ENCODE measurements around the gene PRMT7.
"Not testable (repeated sequence)": the region's sequence is repeated elsewhere in the genome, so short reads cannot be mapped to it uniquely, and the experiment has no call there.

The PRMT7 gene

DNA sequence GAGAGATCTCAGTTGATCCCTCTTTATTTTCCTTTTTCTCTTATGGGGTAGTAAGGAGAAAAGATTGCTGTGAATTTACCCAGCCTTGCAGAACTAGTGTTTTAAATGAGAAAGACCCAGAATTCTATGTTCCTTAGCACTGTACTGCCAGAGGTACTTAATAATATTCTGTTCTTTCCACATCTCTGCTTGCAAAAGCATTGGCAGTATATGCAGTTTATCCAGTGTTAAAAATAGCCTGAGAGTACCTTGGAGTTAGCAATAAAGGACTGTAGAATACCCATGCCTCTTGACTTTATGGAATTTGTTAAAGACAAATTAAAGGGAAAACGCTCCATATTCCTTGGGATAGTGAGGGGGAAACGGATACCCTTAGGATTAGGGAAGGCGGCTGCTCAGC is 34.6 kb upstream of the PRMT7 start:
- peak; percentile 2 for ATAC-seq
- Mint-ChIP-seq H3K4me1 (peaks cover 74% of the 10 kb centered on the region), H3K4me3 (peak overlapping the region; percentile 64 to 71), H3K27ac (peak overlapping the region; percentile 92 to 94), H3K27me3 (no peaks in the 10 kb centered on the region), H3K9me3 (no peaks in the 10 kb centered on the region)
- no peak for DNase-seq

DNA sequence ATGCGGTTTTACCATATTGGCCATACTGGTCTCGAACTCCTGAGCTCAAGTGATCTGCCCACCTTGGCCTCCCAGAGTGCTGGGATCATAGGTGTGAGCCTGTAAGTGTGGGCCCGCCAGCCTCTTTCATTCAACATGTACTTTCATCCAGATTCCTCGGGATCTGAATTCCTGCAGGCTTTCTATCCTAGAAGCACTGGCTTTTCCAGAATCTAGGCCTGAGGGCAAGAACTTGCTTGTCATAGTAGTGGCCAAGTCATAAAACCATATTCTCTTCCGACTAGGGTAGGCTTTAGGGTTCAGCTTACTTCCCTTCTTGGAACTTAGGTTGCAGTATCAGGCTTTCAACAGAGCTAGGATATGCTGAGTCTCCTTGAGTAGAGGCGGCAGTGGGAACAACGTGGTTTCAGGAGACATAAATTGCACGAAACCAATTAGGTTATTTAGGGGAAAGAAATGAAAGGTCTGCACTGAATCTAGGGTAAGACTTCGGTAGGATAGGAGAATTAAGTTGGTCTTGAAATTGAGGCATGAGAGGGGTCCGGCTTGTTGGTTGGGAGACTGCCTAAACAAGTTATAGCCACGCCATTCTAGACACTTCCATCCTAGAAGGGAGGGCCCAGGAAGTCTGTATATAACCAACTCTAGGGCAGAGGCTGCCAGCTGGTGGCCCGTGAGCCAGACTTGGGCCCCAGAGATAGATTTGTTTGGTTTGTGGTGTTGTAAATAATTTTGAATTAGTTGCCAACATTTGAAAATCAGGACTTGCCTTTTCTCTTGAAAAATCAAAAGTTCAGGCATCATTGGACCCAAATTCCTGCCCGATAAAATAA is 30.9 kb upstream of the PRMT7 start:
- Mint-ChIP-seq H3K4me1 (peaks cover 74% of the 10 kb centered on the region), H3K4me3 (peak overlapping the region in 1 of 2 donors; percentile 4), H3K27me3 (no peaks in the 10 kb centered on the region), H3K9me3 (no peaks in the 10 kb centered on the region), H3K27ac (peak overlapping the region in 1 of 2 donors; percentile 54)
- ATAC-seq (no peak), DNase-seq (no peak)

DNA sequence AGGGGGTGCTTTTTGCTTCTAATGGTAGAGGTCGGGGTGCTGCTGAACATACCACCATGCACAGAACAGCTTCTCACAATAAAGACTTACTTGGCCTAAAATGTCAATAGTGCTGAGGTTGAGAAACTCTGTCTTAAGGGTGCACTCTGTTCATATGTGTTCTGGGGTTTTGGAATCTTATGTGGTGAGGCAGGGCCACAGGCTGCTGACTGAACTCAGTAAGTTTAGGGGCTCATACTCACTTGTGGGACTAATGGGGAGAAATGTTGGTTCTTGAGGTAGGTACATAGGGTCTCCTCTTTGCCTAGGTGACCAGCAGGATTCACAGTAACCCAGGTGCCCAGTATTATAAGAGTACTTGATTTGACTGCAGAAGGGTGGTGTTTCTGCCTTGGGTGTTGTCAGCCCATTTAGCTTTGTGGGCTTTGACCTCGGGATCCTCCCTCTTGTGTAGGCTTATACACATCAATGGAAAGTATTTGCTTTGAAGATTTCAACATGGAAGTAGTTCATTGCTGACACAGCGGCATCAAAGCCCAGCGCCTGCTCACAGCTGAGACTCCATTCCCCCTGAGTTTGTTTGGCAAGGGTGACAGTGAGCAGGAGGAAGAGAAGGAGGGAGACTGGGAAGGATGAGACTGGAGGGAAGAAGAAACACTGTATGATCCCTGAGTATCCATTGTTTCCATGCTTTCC is 29.3 kb upstream of the PRMT7 start:
- Mint-ChIP-seq H3K9me3 (no peaks in the 10 kb centered on the region), H3K4me3 (peak overlapping the region; percentile 21 to 53), H3K27me3 (no peaks in the 10 kb centered on the region), H3K4me1 (peaks cover 74% of the 10 kb centered on the region), H3K27ac (peak overlapping the region; percentile 27 to 79)
- DNase-seq: no peak
- ATAC-seq: peak; percentile 77

DNA sequence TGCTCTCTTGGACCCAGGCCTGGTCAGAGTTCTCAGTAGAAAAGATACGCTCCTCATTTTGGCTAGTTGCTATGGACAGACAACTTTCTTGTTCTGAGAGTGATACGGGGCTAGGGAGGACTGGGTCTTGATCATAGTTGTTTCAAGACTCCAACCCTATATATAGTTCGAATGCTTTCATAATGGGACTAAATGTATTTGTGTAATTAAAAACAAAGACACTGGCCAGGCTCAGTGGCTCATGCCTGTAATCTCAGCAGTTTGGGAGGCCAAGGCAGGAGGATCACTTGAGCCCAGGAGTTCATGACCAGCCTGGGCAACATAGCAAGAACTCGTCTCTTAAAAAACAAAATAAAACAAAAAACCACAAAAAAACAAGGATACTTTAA is 28.8 kb upstream of the PRMT7 start:
- H3K27me3 Mint-ChIP-seq: no peaks in the 10 kb centered on the region
- peak overlapping the region; percentile 27 to 79 for H3K27ac Mint-ChIP-seq
- peak overlapping the region in 1 of 2 donors; percentile 53 for H3K4me3 Mint-ChIP-seq
- peaks cover 78% of the 10 kb centered on the region for H3K4me1 Mint-ChIP-seq
- ATAC-seq: no peak
- H3K9me3 Mint-ChIP-seq: no peaks in the 10 kb centered on the region
- DNase-seq: no peak

DNA sequence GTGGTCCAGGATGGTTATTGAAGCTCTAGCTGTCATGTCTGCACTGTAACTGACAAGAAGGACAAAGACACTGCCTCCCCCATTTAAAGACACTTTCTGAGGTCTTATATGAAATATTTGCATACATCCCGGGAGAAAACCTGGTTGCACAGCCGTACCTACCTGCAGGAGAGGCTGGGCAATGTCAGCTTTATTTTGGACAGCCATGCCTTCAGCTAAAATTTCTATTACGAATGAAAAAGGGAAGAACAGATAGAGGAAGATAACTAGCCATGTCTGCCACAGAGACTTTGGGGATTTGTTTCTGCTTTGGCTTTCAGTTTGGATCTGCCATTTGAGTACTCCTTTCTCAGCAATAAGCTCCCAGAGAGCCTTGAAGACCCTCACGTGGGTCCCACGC is 27.5 kb upstream of the PRMT7 start:
- Mint-ChIP-seq H3K27me3 (no peaks in the 10 kb centered on the region), H3K9me3 (no peaks in the 10 kb centered on the region), H3K4me3 (peak overlapping the region; percentile 68 to 79), H3K4me1 (peaks cover 91% of the 10 kb centered on the region), H3K27ac (peak overlapping the region; percentile 90 to 93)
- ATAC-seq: no peak
- DNase-seq: no peak

DNA sequence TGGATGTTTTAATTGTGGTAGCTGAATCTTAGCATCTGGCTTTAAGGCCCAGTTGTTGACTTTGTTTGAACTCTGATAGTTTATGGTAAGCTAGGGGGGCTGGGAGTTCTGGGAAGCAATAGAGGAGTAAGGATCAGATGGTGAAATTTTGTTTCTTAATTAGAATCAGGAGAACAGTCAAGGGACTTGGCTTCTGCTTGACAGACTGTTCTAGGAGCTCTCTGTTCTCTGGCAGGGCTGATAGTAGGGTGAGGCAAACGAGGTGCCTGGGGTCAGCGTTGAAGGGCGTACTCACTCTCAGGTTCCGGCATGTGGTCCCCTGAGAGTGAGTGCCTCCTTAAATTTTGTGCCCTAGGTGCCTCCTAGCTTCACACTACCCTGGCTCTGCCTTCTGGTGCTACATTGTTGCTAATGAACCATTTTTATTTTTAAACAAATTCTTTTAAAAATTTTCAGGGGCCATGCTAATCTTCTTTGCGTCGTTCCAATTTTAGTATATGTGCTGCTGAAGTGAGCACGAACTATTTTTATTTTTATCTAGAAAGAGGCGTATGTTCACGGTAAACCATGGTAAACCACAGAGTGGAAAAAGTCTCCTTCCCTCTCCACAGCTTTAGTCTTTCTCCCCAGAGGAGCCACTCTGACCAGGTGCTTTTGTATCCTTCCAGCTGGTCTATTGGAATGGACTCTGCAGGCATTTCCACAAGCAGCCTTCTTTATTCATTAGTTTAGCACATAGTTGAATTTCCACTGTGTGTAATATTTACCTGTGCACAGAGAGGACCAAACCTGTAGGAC is 26.8 kb upstream of the PRMT7 start:
- H3K4me3 Mint-ChIP-seq: peak overlapping the region; percentile 68 to 79
- peak; percentile 61 for ATAC-seq
- H3K27me3 Mint-ChIP-seq: no peaks in the 10 kb centered on the region
- H3K4me1 Mint-ChIP-seq: peaks cover 98% of the 10 kb centered on the region
- H3K27ac Mint-ChIP-seq: peak overlapping the region; percentile 90 to 93
- no peak for DNase-seq
- H3K9me3 Mint-ChIP-seq: no peaks in the 10 kb centered on the region

DNA sequence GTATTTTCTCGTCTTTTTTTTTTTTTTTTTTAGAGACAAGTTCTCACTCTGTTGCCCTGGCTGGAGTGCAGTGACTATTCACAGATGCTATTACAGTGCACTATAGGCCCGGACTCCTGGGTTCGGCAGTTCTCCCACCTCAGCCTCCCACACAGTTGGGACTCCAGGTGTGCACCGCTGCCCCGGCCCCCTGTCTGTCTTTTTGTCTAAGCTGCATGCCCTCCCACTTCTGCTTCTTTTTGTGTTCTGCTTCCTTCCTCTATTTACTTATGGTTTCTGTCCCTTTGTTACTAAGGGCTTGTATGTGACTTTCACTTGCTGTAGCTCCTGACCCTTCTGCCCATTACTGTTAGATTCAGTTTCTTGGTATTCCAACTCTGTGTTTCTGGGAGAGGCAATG is 26.0 kb upstream of the PRMT7 start:
- Mint-ChIP-seq H3K4me3 (peak overlapping the region; percentile 68 to 79), H3K27me3 (no peaks in the 10 kb centered on the region), H3K9me3 (no peaks in the 10 kb centered on the region), H3K4me1 (peaks cover 98% of the 10 kb centered on the region), H3K27ac (peak overlapping the region; percentile 49 to 90)
- ATAC-seq (no peak), DNase-seq (no peak)

DNA sequence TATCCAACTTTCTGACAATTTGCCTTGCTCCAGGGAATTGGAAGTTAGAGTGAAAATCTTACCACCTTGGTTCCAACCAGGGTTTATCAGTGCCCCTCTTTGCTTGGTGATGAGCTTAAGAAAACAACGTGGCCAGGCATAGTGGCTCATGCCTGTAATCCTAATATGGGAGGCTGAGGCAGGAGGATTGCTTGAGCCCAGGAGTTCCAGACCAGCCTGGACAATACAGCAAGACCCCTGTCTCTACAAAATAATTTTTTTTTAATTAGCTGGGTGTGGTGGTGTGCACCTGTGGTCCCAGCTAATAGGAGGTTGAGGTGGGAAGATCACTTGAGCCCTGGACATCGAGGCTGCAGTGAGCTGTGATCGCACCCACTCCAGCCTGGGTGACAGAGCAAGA is 25.1 kb upstream of the PRMT7 start:
- H3K4me1 Mint-ChIP-seq: peaks cover 100% of the 10 kb centered on the region
- DNase-seq (no peak), ATAC-seq (no peak)
- H3K9me3 Mint-ChIP-seq: no peaks in the 10 kb centered on the region
- peak overlapping the region; percentile 72 to 82 for H3K4me3 Mint-ChIP-seq
- H3K27me3 Mint-ChIP-seq: no peaks in the 10 kb centered on the region
- H3K27ac Mint-ChIP-seq: peak overlapping the region; percentile 38 to 90

DNA sequence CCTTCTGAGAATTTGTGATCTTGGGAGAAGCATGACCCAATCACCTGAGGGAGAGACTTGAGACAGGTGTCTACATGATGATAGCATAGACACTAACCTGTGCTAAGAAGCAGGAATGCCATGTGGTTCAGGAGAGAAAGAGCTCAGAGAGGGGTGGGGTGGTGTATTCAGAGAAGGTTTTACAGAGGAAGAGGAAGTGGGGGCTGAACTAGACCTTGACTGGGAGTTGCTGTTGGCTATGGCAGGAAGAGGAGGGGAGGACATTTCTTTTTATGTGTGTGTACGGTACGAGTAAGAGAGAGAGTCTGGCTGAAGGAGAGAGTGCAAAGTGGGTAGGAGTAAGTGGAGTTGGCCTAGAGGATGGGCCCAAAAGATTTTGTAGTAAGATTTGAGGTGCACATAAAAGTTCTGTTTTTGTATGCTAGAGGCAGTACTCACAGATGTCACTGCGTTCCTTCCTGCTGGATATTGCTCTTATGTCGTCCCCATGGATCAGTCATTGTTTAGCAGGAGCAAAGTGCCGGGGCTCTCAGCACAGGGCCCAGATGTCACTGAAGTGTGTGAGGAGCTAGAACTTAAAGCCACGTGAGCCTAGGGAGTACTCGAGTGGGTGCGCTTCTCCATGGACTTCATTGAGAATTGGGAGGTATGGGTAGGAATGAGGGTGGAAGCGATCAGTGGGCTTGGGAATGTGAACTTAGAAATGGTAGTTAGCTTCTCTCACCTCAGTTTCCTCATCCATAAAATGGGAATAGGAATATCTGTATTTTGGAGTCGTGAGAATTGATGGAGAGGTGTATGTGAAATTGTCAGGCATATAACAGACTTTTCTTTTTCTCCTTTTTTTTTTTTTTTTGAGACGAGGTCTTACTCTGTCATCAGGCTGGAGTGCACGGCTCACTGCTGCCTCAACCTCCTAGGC is 24.4 kb upstream of the PRMT7 start:
- Mint-ChIP-seq H3K9me3 (no peaks in the 10 kb centered on the region), H3K27me3 (no peaks in the 10 kb centered on the region), H3K4me3 (peak overlapping the region; percentile 72 to 82), H3K27ac (peak overlapping the region; percentile 38 to 66), H3K4me1 (peaks cover 100% of the 10 kb centered on the region)
- DNase-seq (no peak), ATAC-seq (peak; percentile 18)

DNA sequence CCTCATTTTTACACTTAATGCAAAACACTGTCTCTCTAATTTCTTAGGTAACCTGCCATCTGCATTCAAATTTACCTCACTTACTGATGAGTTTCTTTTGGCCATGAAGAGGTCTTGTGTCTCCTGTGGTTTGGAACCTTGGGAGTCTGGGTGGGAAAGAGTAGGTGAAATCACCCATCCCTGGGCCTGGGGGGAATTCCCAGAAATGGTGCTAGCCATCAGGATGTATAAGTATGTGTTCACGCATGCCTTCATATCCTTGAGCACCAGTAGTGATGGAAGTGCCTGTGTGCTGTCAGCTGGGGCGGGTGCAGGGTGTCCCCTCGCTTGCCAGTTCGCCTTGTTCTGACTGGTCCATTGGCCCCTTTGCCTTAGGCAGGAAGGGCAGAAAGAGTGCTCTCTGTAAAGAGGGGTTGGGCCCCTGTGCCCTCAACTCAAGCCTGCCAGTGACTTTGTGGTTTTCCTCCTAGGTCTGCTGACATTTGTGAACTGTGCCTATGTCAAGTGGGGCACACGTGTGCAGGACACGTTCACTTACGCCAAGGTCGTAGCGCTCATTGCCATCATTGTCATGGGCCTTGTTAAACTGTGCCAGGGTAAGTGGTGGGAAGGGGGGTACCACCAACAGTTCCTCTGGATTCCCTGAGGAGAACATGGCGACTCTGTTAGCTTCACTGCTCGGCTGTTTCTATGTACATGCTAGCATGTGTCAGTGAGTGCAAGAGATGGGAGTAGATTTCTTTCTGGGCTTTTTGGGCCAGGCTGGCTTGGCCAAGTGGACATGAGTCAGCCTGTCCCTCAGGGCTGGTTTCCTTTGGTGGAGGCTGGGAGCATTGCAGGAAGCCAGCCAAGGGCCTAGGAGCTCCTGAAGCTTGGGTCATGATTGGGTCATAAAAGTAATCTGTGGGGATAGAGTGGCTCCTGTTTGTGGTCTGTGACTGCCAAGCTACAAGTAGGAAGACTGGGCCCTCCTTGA is 23.3 kb upstream of the PRMT7 start:
- Mint-ChIP-seq H3K9me3 (no peaks in the 10 kb centered on the region), H3K4me3 (peak overlapping the region; percentile 64 to 72), H3K27me3 (no peaks in the 10 kb centered on the region), H3K4me1 (peaks cover 100% of the 10 kb centered on the region), H3K27ac (peak overlapping the region; percentile 88 to 95)
- peak in 1 of 2 donors; percentile 59 for DNase-seq
- peak; percentile 48 for ATAC-seq

DNA sequence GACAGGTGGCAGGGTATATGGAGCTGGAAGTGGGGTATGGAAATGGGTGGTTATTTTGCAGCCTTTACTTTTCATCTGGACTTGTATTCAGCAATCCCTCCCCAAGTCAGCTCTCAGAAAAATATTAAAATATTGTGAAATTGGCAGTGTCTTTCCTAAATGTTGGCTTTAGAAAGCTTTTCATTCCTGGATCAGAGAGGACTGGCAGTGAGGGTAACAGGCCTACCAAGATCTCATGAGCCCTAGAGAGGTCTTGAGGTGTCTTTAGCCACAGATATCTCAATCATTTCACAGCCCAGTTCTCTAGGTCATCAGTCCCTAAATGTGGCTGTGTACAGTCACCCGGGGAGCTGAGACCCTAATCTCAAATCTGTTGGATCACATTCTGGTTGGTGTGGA is 22.6 kb upstream of the PRMT7 start:
- Mint-ChIP-seq H3K27me3 (no peaks in the 10 kb centered on the region), H3K9me3 (no peaks in the 10 kb centered on the region), H3K27ac (peak overlapping the region; percentile 92 to 95), H3K4me1 (peaks cover 98% of the 10 kb centered on the region), H3K4me3 (peak overlapping the region; percentile 24 to 64)
- no peak for DNase-seq
- no peak for ATAC-seq

DNA sequence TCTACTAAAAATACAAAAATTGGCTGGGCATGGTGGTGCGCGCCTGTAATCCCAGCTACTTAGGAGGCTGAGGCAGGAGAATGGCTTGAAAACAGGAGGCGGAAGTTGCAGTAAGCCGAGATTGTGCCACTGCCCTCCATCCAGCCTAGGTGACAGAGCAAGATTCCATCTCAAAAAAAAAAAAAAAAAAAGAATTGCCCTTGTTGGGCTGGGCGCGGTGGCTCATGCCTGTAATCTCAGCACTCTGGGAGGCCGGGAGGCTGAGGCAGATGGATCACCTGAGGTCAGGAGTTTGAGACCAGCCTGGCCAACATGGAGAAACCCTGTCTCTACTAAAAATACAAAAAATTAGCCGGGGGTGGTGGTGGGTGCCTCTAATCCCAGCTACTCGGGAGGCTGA is 22.0 kb upstream of the PRMT7 start:
- H3K9me3 Mint-ChIP-seq, ATAC-seq, DNase-seq, H3K27me3 Mint-ChIP-seq: not testable (repeated sequence)
- H3K4me1 Mint-ChIP-seq: peaks cover 98% of the 10 kb centered on the region
- peak overlapping the region in 1 of 2 donors; percentile 92 for H3K27ac Mint-ChIP-seq
- H3K4me3 Mint-ChIP-seq: peak overlapping the region in 1 of 2 donors; percentile 24

DNA sequence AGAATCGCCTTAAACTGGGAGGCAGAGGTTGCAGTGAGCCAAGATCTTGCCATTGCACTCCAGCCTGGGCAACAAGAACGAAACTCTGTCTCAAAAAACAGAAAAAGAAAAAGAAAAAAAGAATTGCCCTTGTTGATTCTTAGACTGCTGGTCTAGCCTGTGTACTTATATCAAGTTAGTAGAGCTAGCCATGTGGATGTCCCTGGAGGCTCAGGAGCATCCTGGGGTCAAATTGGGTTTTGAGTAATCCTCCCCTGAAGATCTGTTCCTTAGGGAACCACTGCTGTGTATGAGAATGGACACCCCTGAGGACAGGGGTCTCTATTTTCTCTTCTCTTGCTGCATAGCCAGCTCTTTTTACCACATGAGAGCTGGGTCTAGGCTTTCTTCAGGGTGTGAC is 21.6 kb upstream of the PRMT7 start:
- no peaks in the 10 kb centered on the region for H3K9me3 Mint-ChIP-seq
- H3K27me3 Mint-ChIP-seq: no peaks in the 10 kb centered on the region

More for the DNA sequence above, 21.6 kb upstream of the PRMT7 start:
- DNase-seq: no peak
- H3K4me3 Mint-ChIP-seq: peak overlapping the region; percentile 24 to 44
- no peak for ATAC-seq
- H3K27ac Mint-ChIP-seq: peak overlapping the region; percentile 86 to 92
- peaks cover 98% of the 10 kb centered on the region for H3K4me1 Mint-ChIP-seq

All from stimulated activated naive CD8-positive, alpha-beta T cell treated with anti-CD3 and anti-CD28 coated beads, Interleukin-15, amount 100 ng/mL, for 72 hours (primary cell).